Measurements from ENCODE around the gene PRIMA1.

GRCh38 chr14:93824076-93824475, 35.8 kb upstream of the PRIMA1 start:
- TF ChIP-seq CTCF (IDR thresholded peaks at IDR 0.05), result no peak
- no peak for TF ChIP-seq EP300 (IDR thresholded peaks at IDR 0.05)

Measured in tibial nerve (tissue), 4 donors.